Left hindlimb (tissue), 1 donor: ENCODE measurements around the gene ATG9A.

Experiments
- DNase-seq: peaks from one replicate; pipeline ENCODE4 v3.0.0-alpha.2; 2018

The ATG9A gene

GRCh38 chr2:219221957-219222518, 7.4 kb downstream of the ATG9A start:
- DNase-seq = no peak

GRCh38 chr2:219220652-219221402, 8.6 kb downstream of the ATG9A start:
- no peak for DNase-seq

- no peak for DNase-seq
These were observed 9.5 kb downstream of the ATG9A start for GRCh38 chr2:219219784-219220532.

- DNase-seq = peak; percentile 99
These were observed 10.4 kb downstream of the ATG9A start, which contains the start of gene ABCB6 for GRCh38 chr2:219218732-219219701. Gene ABCB6 (minus strand): TSS chr2:219218958. CDS start chr2:219218673, 285 bp downstream.

- peak; percentile 85 for DNase-seq
These were observed 11.2 kb downstream of the ATG9A start for GRCh38 chr2:219218217-219218731.

- no peak for DNase-seq
These were observed 12.9 kb downstream of the ATG9A start for GRCh38 chr2:219216535-219216915.

- no peak for DNase-seq
These were observed 13.4 kb downstream of the ATG9A start for GRCh38 chr2:219215871-219216534.

GRCh38 chr2:219214786-219215185, 14.7 kb downstream of the ATG9A start:
- no peak for DNase-seq

- DNase-seq = no peak
These were observed 15.3 kb downstream of the ATG9A start for GRCh38 chr2:219214141-219214540.

GRCh38 chr2:219213486-219214071, 15.9 kb downstream of the ATG9A start:
- DNase-seq = no peak

GRCh38 chr2:219213026-219213415, 16.4 kb downstream of the ATG9A start:
- DNase-seq = no peak

- DNase-seq = no peak
These were observed 18.5 kb downstream of the ATG9A start for GRCh38 chr2:219210886-219211362.

- no peak for DNase-seq
These were observed 19.1 kb downstream of the ATG9A start for GRCh38 chr2:219210196-219210885.

GRCh38 chr2:219209236-219210195, 19.9 kb downstream of the ATG9A start:
- DNase-seq = no peak

GRCh38 chr2:219207884-219208740, 21.3 kb downstream of the ATG9A start:
- no peak for DNase-seq

GRCh38 chr2:219207134-219207883, 22.1 kb downstream of the ATG9A start:
- DNase-seq = no peak

GRCh38 chr2:219206328-219207133, 22.9 kb downstream of the ATG9A start, which contains the start of gene ZFAND2B:
Gene ZFAND2B (plus strand): TSS chr2:219206782. CDS start chr2:219206988, 206 bp downstream.
- DNase-seq = peak; percentile 96
